ENCODE results near the gene CEMIP. TPM values are rescaled to one million over a fixed set of nuclear protein-coding genes. Genes with fewer than 3 reads are reported as not detected.

Gene CEMIP
- total and polyA plus RNA-seq, 4 donors = 11.6 to 257 (median 62.6) TPM

GRCh38 chr15:80836223-80836622 is 57.1 kb downstream of the CEMIP start:
- no peak overlapping the region for H3K4me3 ChIP-seq (ENCODE audit: low read depth, low read length)
- H3K9me3 ChIP-seq (ENCODE audit: control insufficient read depth, insufficient read depth, low read length) = no peaks in the 10 kb centered on the region
- H3K36me3 ChIP-seq (ENCODE audit: control insufficient read depth, insufficient read depth, low read length) = peaks cover 2% of the 10 kb centered on the region
- 84% methylated on average over 9 of the region's 9 CpGs for WGBS (ENCODE audit: insufficient coverage)
- no peaks in the 10 kb centered on the region for H3K27me3 ChIP-seq (ENCODE audit: control insufficient read depth, insufficient read depth, low read length)
- H3K4me1 ChIP-seq (ENCODE audit: control insufficient read depth, insufficient read depth, low read length) = peaks cover 33% of the 10 kb centered on the region
- no peak for DNase-seq (ENCODE audit: low read depth in 4 of 6, low spot score in 6 of 6)
- H3K27ac ChIP-seq (ENCODE audit: low read depth, low read length) = no peak overlapping the region

DNA sequence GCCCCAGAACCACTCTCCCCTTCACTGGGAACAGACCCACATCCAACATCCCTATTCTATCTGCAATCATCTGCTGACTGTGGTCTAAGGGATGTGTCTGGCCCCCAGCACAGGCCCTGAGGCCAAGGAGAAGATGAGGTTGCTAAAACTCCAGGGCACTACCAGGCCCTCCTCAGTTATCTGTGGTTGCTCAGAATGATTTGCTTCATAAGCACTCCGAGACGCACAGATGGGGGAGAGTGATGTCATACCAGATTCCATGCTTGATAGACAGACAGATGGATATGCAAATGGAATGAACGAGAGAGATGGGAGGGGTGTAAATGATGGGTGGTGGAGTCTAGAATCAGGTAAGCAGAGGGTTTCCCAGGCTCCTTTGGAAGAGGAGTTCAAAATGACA is 57.8 kb downstream of the CEMIP start:
- no peak overlapping the region for H3K27ac ChIP-seq (ENCODE audit: low read depth, low read length)

GRCh38 chr15:80838012-80838411 is 58.8 kb downstream of the CEMIP start:
- no peak overlapping the region for H3K4me3 ChIP-seq (ENCODE audit: low read depth, low read length)
- no peaks in the 10 kb centered on the region for H3K27me3 ChIP-seq (ENCODE audit: control insufficient read depth, insufficient read depth, low read length)
- peaks cover 30% of the 10 kb centered on the region for H3K4me1 ChIP-seq (ENCODE audit: control insufficient read depth, insufficient read depth, low read length)
- H3K27ac ChIP-seq (ENCODE audit: low read depth, low read length) = no peak overlapping the region
- H3K9me3 ChIP-seq (ENCODE audit: control insufficient read depth, insufficient read depth, low read length) = no peaks in the 10 kb centered on the region
- 77% methylated on average over 9 of the region's 11 CpGs for WGBS (ENCODE audit: insufficient coverage)
- H3K36me3 ChIP-seq (ENCODE audit: control insufficient read depth, insufficient read depth, low read length) = peaks cover 2% of the 10 kb centered on the region
- no peak for DNase-seq (ENCODE audit: low read depth in 4 of 6, low spot score in 6 of 6)

More for the DNA sequence above, 57.8 kb downstream of the CEMIP start:
- Histone ChIP-seq H3K4me1 (ENCODE audit: control insufficient read depth, insufficient read depth, low read length) (peaks cover 33% of the 10 kb centered on the region), H3K27me3 (ENCODE audit: control insufficient read depth, insufficient read depth, low read length) (no peaks in the 10 kb centered on the region), H3K4me3 (ENCODE audit: low read depth, low read length) (no peak overlapping the region), H3K36me3 (ENCODE audit: control insufficient read depth, insufficient read depth, low read length) (peaks cover 2% of the 10 kb centered on the region), H3K9me3 (ENCODE audit: control insufficient read depth, insufficient read depth, low read length) (no peaks in the 10 kb centered on the region)
- DNase-seq (ENCODE audit: low read depth in 4 of 6, low spot score in 6 of 6) = peak in 1 of 6 donors; percentile 67
- WGBS (ENCODE audit: insufficient coverage) = 95% methylated on average over 3 of the region's 3 CpGs

DNA sequence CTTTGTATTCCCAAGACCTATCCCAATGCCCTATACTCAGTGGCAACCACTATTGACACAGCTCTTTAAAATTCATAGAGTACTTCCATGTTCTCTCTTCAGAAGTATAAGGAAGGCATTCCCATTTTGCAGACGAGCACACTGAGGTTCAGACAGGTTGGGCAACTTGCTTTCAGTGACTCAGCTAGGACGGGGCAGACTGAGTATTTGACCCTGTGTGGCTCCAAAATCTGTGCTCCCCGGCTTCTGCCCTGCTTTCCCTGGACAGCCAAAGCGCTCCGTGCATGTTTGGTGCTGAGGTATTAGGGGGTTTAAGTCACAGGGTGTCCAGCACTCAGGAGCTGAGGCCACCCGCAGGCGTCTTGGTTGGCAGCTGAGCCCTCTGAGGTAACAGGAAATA is 59.5 kb downstream of the CEMIP start:
- Histone ChIP-seq H3K4me1 (ENCODE audit: control insufficient read depth, insufficient read depth, low read length) (peaks cover 32% of the 10 kb centered on the region), H3K9me3 (ENCODE audit: control insufficient read depth, insufficient read depth, low read length) (no peaks in the 10 kb centered on the region), H3K27me3 (ENCODE audit: control insufficient read depth, insufficient read depth, low read length) (no peaks in the 10 kb centered on the region), H3K36me3 (ENCODE audit: control insufficient read depth, insufficient read depth, low read length) (peaks cover 2% of the 10 kb centered on the region), H3K4me3 (ENCODE audit: low read depth, low read length) (no peak overlapping the region), H3K27ac (ENCODE audit: low read depth, low read length) (no peak overlapping the region)
- DNase-seq (ENCODE audit: low read depth in 4 of 6, low spot score in 6 of 6) = no peak
- WGBS (ENCODE audit: insufficient coverage) = 92% methylated on average over 7 of the region's 7 CpGs

DNA sequence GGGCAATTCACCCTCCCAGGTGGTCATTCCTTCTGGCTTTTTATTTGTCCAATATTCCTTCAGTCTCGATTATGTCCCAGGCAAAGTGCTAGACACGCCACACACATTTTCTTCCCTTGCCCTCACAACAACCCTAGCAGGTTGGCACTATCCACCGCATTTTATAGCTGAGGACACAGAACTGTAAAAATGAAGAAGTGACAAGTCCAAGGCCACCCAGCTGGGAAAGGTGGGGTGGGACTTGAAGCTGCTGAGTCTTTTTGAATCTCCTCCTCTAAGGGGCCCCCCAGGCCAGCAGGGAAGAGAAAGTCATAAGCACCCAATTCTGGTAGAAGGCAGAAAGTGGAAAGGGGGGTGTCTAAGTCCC is 60.6 kb downstream of the CEMIP start:
- H3K27ac ChIP-seq (ENCODE audit: low read depth, low read length) = no peak overlapping the region
- WGBS (ENCODE audit: insufficient coverage) = 67% methylated on average over 3 of the region's 3 CpGs

DNA sequence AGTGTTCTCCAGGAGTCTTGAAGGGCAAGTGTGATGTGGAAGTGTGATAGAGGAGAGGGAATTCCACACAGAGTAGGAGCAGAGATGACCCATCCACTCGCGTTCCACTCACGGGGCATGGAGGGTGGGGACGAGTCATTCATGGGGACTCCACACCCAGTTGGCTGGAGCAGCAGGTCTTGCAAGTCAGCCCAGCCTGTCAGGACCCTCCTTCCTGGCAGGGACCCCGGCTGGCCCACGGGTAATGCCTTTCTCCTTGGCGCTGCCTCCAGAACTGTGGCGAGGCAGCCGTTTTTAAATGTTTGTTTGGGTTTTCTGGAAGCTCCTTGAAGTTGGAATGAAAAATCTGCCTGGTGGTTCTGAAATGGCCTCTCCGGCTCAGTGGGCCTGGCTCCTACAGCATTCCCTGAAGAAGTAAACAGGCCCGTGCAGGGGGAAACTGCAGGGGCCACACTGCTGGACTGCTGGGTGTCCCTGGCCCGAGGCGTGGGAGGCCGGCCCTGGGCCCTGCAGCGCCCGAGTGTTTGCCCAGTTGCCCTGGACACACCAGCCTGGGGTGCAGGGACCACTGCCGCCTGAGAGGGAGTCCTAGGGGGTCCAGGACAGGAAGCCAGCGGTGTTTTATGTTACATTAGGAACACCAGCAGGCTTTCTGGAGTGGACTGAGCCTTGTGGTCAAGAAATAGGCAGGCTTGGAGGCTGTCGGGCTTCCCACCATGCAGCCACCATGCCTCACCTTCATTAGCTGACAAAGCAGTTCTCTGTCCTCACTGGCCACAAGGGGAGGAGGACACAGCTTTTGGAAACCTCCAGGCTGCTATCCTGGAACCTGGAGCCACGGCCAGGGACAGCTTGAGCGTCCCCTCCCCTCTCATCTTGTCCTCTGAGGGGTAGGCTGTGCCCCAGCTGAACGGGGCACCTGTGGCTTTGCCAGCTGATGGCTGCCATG is 61.3 kb downstream of the CEMIP start:
- DNase-seq (ENCODE audit: low read depth in 4 of 6, low spot score in 6 of 6) = peak in 1 of 6 donors; percentile 50
- peaks cover 2% of the 10 kb centered on the region for H3K36me3 ChIP-seq (ENCODE audit: control insufficient read depth, insufficient read depth, low read length)
- no peaks in the 10 kb centered on the region for H3K9me3 ChIP-seq (ENCODE audit: control insufficient read depth, insufficient read depth, low read length)
- H3K27me3 ChIP-seq (ENCODE audit: control insufficient read depth, insufficient read depth, low read length) = no peaks in the 10 kb centered on the region
- H3K4me1 ChIP-seq (ENCODE audit: control insufficient read depth, insufficient read depth, low read length) = peaks cover 40% of the 10 kb centered on the region
- WGBS (ENCODE audit: insufficient coverage) = 70% methylated on average over 19 of the region's 22 CpGs
- H3K4me3 ChIP-seq (ENCODE audit: low read depth, low read length) = no peak overlapping the region
- no peak overlapping the region for H3K27ac ChIP-seq (ENCODE audit: low read depth, low read length)

More for the DNA sequence above, 60.6 kb downstream of the CEMIP start:
- H3K4me3 ChIP-seq (ENCODE audit: low read depth, low read length) = no peak overlapping the region
- H3K4me1 ChIP-seq (ENCODE audit: control insufficient read depth, insufficient read depth, low read length) = peaks cover 43% of the 10 kb centered on the region
- no peak for DNase-seq (ENCODE audit: low read depth in 4 of 6, low spot score in 6 of 6)
- no peaks in the 10 kb centered on the region for H3K9me3 ChIP-seq (ENCODE audit: control insufficient read depth, insufficient read depth, low read length)
- peaks cover 2% of the 10 kb centered on the region for H3K36me3 ChIP-seq (ENCODE audit: control insufficient read depth, insufficient read depth, low read length)
- no peaks in the 10 kb centered on the region for H3K27me3 ChIP-seq (ENCODE audit: control insufficient read depth, insufficient read depth, low read length)

GRCh38 chr15:80841541-80841940 is 62.4 kb downstream of the CEMIP start:
- peaks cover 2% of the 10 kb centered on the region for H3K36me3 ChIP-seq (ENCODE audit: control insufficient read depth, insufficient read depth, low read length)
- 87% methylated on average over 3 of the region's 5 CpGs for WGBS (ENCODE audit: insufficient coverage)

GRCh38 chr15:80844011-80844732 is 65.0 kb downstream of the CEMIP start:
- Histone ChIP-seq H3K4me1 (ENCODE audit: control insufficient read depth, insufficient read depth, low read length) (peaks cover 33% of the 10 kb centered on the region), H3K36me3 (ENCODE audit: control insufficient read depth, insufficient read depth, low read length) (peaks cover 2% of the 10 kb centered on the region), H3K9me3 (ENCODE audit: control insufficient read depth, insufficient read depth, low read length) (no peaks in the 10 kb centered on the region), H3K27me3 (ENCODE audit: control insufficient read depth, insufficient read depth, low read length) (no peaks in the 10 kb centered on the region), H3K27ac (ENCODE audit: low read depth, low read length) (no peak overlapping the region), H3K4me3 (ENCODE audit: low read depth, low read length) (no peak overlapping the region)
- WGBS (ENCODE audit: insufficient coverage) = 53% methylated on average over 11 of the region's 11 CpGs
- no peak for DNase-seq (ENCODE audit: low read depth in 4 of 6, low spot score in 6 of 6)

More at GRCh38 chr15:80841541-80841940, 62.4 kb downstream of the CEMIP start:
- H3K27ac ChIP-seq (ENCODE audit: low read depth, low read length) = no peak overlapping the region
- H3K9me3 ChIP-seq (ENCODE audit: control insufficient read depth, insufficient read depth, low read length) = no peaks in the 10 kb centered on the region
- H3K4me3 ChIP-seq (ENCODE audit: low read depth, low read length) = no peak overlapping the region
- H3K4me1 ChIP-seq (ENCODE audit: control insufficient read depth, insufficient read depth, low read length) = peaks cover 40% of the 10 kb centered on the region
- no peak for DNase-seq (ENCODE audit: low read depth in 4 of 6, low spot score in 6 of 6)
- H3K27me3 ChIP-seq (ENCODE audit: control insufficient read depth, insufficient read depth, low read length) = no peaks in the 10 kb centered on the region

GRCh38 chr15:80846031-80846815 is 67.1 kb downstream of the CEMIP start:
- no peaks in the 10 kb centered on the region for H3K36me3 ChIP-seq (ENCODE audit: control insufficient read depth, insufficient read depth, low read length)
- no peak overlapping the region for H3K4me3 ChIP-seq (ENCODE audit: low read depth, low read length)
- H3K27me3 ChIP-seq (ENCODE audit: control insufficient read depth, insufficient read depth, low read length) = no peaks in the 10 kb centered on the region
- H3K9me3 ChIP-seq (ENCODE audit: control insufficient read depth, insufficient read depth, low read length) = no peaks in the 10 kb centered on the region
- H3K4me1 ChIP-seq (ENCODE audit: control insufficient read depth, insufficient read depth, low read length) = peaks cover 13% of the 10 kb centered on the region
- no peak for DNase-seq (ENCODE audit: low read depth in 4 of 6, low spot score in 6 of 6)
- H3K27ac ChIP-seq (ENCODE audit: low read depth, low read length) = no peak overlapping the region
- WGBS (ENCODE audit: insufficient coverage) = 87% methylated on average over 10 of the region's 11 CpGs

Measured in spinal cord (tissue), 10 donors.